Sigmoid colon (tissue), 7 donors: ENCODE data around the gene NMD3. TPM values are rescaled to one million over a fixed set of nuclear protein-coding genes. Genes with fewer than 3 reads are reported as not detected.

Experiments used
- DNase-seq: peaks from one replicate; pipeline ENCODE4 v3.0.0-alpha.2; 2019
- H3K27ac ChIP-seq, 4 donors: fragments of 200-600 bp; sonication (generic); one replicate each; pipeline ENCODE4 v1.5.1; 2016 to 2019; ENCODE audit warnings: mild to moderate bottlenecking in 1 of 4
- H3K27me3 ChIP-seq, 3 donors: fragments of 200-600 bp; sonication (generic); one replicate each; pipeline ENCODE4 v1.5.1; 2019; ENCODE audit warnings: mild to moderate bottlenecking in 1 of 3
- H3K36me3 ChIP-seq, 4 donors: fragments of 200-600 bp; sonication (generic); one replicate each; pipeline ENCODE4 v1.5.1; 2016 to 2019
- H3K4me1 ChIP-seq, 4 donors: fragments of 200-600 bp; sonication (generic); one replicate each; pipeline ENCODE4 v1.5.1; 2017 to 2019
- H3K4me3 ChIP-seq, 4 donors: fragments of 200-600 bp; sonication (generic); one replicate each; pipeline ENCODE4 v1.5.1; 2017 to 2019; ENCODE audit warnings: mild to moderate bottlenecking in 2 of 4, moderate library complexity in 1 of 4
- H3K9me3 ChIP-seq, 4 donors: fragments of 200-600 bp in 3 of 4; sonication (generic) in 3 of 4; one replicate each; pipeline versions ENCODE4 v1.5.1 to v1.6.1; 2013 to 2019
- CTCF ChIP-seq, 4 experiments: fragments of 450-650 bp in 3 of 4; fragments of 200-600 bp in 1 of 4; IDR thresholded peaks; one replicate each; pipeline ENCODE4 v1.5.1; 2016 to 2019; ENCODE audit warnings: antibody characterized with exemption in 4 of 4, mild to moderate bottlenecking in 3 of 4, moderate library complexity in 2 of 4
- EP300 ChIP-seq, 4 donors: sonication (generic); formaldehyde crosslinking; IDR thresholded peaks; one replicate each; pipeline ENCODE4 v1.6.1; 2017; ENCODE audit warnings: antibody characterized with exemption in 4 of 4
- POLR2A ChIP-seq, 2 donors: fragments of 450-650 bp; IDR thresholded peaks; one replicate each; pipeline ENCODE4 v1.6.1; 2016; ENCODE audit warnings: antibody characterized with exemption in 2 of 2, mild to moderate bottlenecking in 2 of 2, moderate library complexity in 2 of 2
- POLR2AphosphoS5 ChIP-seq, 4 donors: sonication (generic); formaldehyde crosslinking; IDR thresholded peaks; one replicate each; pipeline ENCODE4 v1.6.1; 2017; ENCODE audit warnings: antibody characterized with exemption in 4 of 4
- WGBS, 2 donors: extraction: QIAGEN DNeasy Blood & Tissue Kit; methylation state at CpG; one replicate each; pipeline ENCODE4 v1.1.7; 2013; 5-methylcytosine and 5-hydroxymethylcytosine counted together
- intact Hi-C: fragments of 100-400 bp; cut with DNase I; formaldehyde crosslinking; loops from one replicate; pipeline ENCODE4 v1.15.1; 2023
- polyA plus RNA-seq, 3 donors: library from polyadenylated mRNA; stranded (reverse); fragments of 200-250 nt; gene quantifications; one replicate each; pipeline ENCODE4 v1.2.3, GENCODE V29; 2013
- total RNA-seq, 4 donors: library from RNA; depleted of rRNA; stranded (reverse); fragments of >200 nt; gene quantifications; one replicate each; pipeline ENCODE4 v1.1.0, GENCODE V29; 2016
- donor health status: healthy with polysubstance abuse.
- donor health status: Bipolar disorder and iron deficiency.
- donor health status: healthy.

The NMD3 gene
- total and polyA plus RNA-seq, 7 donors, result 20.7 to 58.3 (median 42.4) TPM

DNA sequence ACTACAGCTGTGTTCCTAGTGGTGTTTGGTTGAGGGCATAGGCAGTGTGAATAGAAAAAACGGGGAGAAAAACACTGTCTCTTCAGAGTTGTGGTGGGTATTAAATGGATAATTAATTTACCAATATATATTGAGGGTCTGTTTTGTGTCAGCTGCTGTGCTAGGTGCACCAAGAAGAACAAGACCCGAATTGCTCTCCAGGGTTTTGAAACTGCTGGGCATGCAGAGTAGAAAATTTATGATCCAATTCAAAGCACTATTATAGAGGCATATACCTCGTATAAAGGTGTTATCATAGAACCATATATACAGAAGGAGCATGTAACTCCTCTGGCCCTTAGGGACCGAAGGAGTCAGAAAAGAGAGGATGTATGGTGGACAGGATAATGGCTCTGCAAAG, 1.6 kb upstream of the NMD3 start:
- Histone ChIP-seq H3K36me3 (no peaks in the 10 kb centered on the region), H3K4me1 (peaks cover 0 to 32% (median 17%) of the 10 kb centered on the region in 4 donors), H3K27me3 (no peaks in the 10 kb centered on the region), H3K4me3 (no peak overlapping the region), H3K27ac (no peak overlapping the region), H3K9me3 (no peaks in the 10 kb centered on the region)
- intact Hi-C loops, result loop anchor here (10.0 kb wide), 1 partner anchor 515 kb away; no protein-coding TSS in a partner anchor
- no peak for TF ChIP-seq POLR2AphosphoS5 (IDR thresholded peaks at IDR 0.05)
- TF ChIP-seq EP300 (IDR thresholded peaks at IDR 0.05), result no peak
- no peak for TF ChIP-seq POLR2A (IDR thresholded peaks at IDR 0.05)
- no peak for TF ChIP-seq CTCF (IDR thresholded peaks at IDR 0.05)
- DNase-seq, result no peak
- WGBS, 2 donors, result 86 to 94% methylated on average over 4 of the region's 4 CpGs

DNA sequence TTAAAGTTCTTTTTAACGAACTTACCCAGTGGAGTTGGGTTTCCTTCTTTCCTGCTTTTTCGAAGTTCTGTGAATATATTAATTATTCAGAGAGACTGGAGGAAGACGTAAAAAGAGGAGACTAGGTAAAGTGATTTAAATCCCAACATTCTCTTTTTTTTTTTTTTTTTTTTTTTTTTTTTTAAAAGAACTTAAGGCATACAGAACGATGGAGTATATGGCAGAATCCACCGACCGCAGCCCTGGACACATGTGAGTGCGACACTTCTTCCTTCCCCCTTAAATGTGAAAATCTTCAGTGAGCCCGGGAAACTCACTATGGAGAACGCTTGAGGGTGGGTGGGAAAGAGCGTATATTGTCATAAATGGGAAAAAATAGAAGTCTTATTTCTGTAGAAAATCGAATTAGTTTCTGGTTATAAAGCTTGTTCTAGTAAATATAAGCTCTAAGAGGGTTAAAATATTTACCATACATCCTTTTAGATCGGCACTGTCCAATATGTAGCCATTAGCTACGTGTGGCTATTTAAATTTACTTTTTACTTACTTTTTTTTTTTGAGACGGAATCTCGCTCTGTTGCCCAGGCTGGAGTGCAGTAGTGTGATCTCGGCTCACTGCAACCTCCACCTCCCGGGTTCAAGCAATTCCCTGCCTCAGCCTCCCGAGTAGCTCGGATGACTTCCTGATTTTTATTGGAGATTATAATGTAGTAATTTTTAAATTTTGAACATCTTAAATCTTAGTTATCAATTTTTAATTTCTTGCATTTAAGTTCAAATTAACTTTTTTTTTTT, 892 bp downstream of the NMD3 start:
- DNase-seq, result no peak
- H3K27ac ChIP-seq, result peak overlapping the region; percentile 90 to 97 (median 92)
- peaks cover 0 to 40% (median 19%) of the 10 kb centered on the region in 4 donors for H3K4me1 ChIP-seq
- H3K4me3 ChIP-seq, result peak overlapping the region; percentile 83 to 97 (median 94)
- no peaks in the 10 kb centered on the region for H3K27me3 ChIP-seq
- no peaks in the 10 kb centered on the region for H3K9me3 ChIP-seq
- WGBS, 2 donors, result 3 to 10% methylated on average over 19 of the region's 19 CpGs
- TF ChIP-seq CTCF (IDR thresholded peaks at IDR 0.05) (no peak), EP300 (IDR thresholded peaks at IDR 0.05) (no peak), POLR2AphosphoS5 (IDR thresholded peaks at IDR 0.05) (no peak), POLR2A (IDR thresholded peaks at IDR 0.05) (no peak)
- H3K36me3 ChIP-seq, result peaks cover 0 to 11% (median 0%) of the 10 kb centered on the region in 4 donors
- intact Hi-C loops, result loop anchor here (5.0 kb wide), 1 partner anchor 655 kb away; the partner anchor contains the start of gene KPNA4

- no peak for DNase-seq
- WGBS, 2 donors, result 12 to 32% methylated on average over 2 of the region's 2 CpGs
- Histone ChIP-seq H3K36me3 (peaks cover 0 to 18% (median 1%) of the 10 kb centered on the region in 4 donors), H3K4me3 (peak overlapping the region in 3 of 4 donors; percentile 83 to 97 (median 96)), H3K27ac (no peak overlapping the region), H3K27me3 (no peaks in the 10 kb centered on the region), H3K4me1 (peaks cover 0 to 40% (median 19%) of the 10 kb centered on the region in 4 donors), H3K9me3 (no peaks in the 10 kb centered on the region)
- intact Hi-C loops, result loop anchor here (5.0 kb wide), 1 partner anchor 655 kb away; the partner anchor contains the start of gene KPNA4
- TF ChIP-seq EP300 (IDR thresholded peaks at IDR 0.05) (no peak), CTCF (IDR thresholded peaks at IDR 0.05) (no peak), POLR2A (IDR thresholded peaks at IDR 0.05) (no peak), POLR2AphosphoS5 (IDR thresholded peaks at IDR 0.05) (no peak)
Observed at GRCh38 chr3:161222662-161223061, 1.6 kb downstream of the NMD3 start.

GRCh38 chr3:161224786-161225185, 3.7 kb downstream of the NMD3 start:
- 94 to 95% methylated on average over 8 of the region's 8 CpGs for WGBS, 2 donors
- intact Hi-C loops, result loop anchor here (5.0 kb wide), 1 partner anchor 657 kb away; the partner anchor contains the start of gene KPNA4
- TF ChIP-seq CTCF (IDR thresholded peaks at IDR 0.05), result no peak
- TF ChIP-seq POLR2A (IDR thresholded peaks at IDR 0.05), result no peak
- peaks cover 0 to 38% (median 9%) of the 10 kb centered on the region in 4 donors for H3K36me3 ChIP-seq
- no peaks in the 10 kb centered on the region for H3K9me3 ChIP-seq
- H3K27ac ChIP-seq, result no peak overlapping the region
- H3K27me3 ChIP-seq, result no peaks in the 10 kb centered on the region
- H3K4me1 ChIP-seq, result peaks cover 0 to 40% (median 19%) of the 10 kb centered on the region in 4 donors
- H3K4me3 ChIP-seq, result no peak overlapping the region
- DNase-seq, result no peak
